ENCODE data around the gene GATAD2A.

Gene GATAD2A

DNA sequence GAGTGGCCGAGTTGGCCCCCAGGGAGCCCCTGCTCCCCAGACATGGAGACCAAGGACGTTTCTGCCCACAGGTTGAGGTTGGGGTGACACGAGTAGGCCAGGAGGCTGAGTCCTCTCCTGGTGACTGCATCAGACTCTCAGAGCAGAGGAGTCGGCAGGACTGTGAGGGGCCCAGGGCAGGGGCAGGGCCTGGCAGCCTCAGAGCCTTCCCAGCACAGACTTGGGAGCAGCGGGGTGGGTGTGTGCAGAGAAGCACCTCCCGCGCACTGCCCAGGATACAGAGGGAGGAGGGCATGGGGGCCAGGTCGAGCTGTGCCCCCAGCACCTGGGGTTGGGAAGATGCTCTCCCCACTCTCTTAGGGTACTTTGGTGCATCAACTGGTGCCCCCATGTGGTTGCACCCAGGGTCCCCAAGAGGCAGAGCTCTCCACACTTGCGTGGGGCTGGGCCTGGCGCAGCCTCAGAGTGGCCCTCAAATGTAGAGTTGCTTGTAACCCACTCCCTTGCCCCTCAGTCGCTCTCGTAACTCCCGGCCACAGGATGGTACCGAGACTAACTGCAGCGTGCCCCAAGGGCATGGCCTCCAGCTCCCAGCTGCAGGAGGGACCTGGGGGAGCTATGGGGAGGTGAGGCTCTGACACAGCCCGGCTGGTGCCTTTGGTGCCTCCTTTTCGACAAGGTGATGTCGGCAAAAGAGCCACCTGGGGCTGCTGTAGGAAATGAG is 94.0 kb downstream of the GATAD2A start:
- Histone ChIP-seq H3K9ac (ENCODE audit: low read length) (no peak overlapping the region), H2AFZ (ENCODE audit: insufficient read depth, low read length, poor library complexity) (no peak overlapping the region), H3K27me3 (ENCODE audit: insufficient read depth, low read length) (no peaks in the 10 kb centered on the region), H4K12ac (ENCODE audit: low read depth, low read length) (no peak overlapping the region), H2BK12ac (ENCODE audit: low read length) (no peak overlapping the region), H3K23ac (ENCODE audit: low read length) (no peak overlapping the region), H3K79me1 (ENCODE audit: low read length) (no peaks in the 10 kb centered on the region), H3K79me2 (ENCODE audit: control insufficient read depth, insufficient read depth, low read length, poor library complexity) (no peaks in the 10 kb centered on the region), H3K36me3 (ENCODE audit: control insufficient read depth in 1 of 2, insufficient read depth in 2 of 2, low read length in 2 of 2) (peaks cover 90 to 94% of the 10 kb centered on the region in 2 experiments), H3K4ac (ENCODE audit: low read depth, low read length) (no peak overlapping the region), H3K4me2 (ENCODE audit: low read length) (no peak overlapping the region), H2BK5ac (ENCODE audit: low read depth, low read length, poor library complexity) (no peak overlapping the region), H3K14ac (ENCODE audit: low read length) (no peak overlapping the region), H4K91ac (ENCODE audit: low read depth, low read length) (no peak overlapping the region), H3K27ac (ENCODE audit: low read depth, low read length) (no peak overlapping the region), H3K4me3 (ENCODE audit: low read depth, low read length) (no peak overlapping the region), H3K9me3 (ENCODE audit: insufficient read depth, low read depth, low read length) (peaks cover 1% of the 10 kb centered on the region), H3K4me1 (ENCODE audit: control insufficient read depth in 1 of 2, insufficient read depth in 2 of 2, low read length in 2 of 2) (no peaks in the 10 kb centered on the region), H4K8ac (ENCODE audit: low read depth, low read length) (no peak overlapping the region), H2BK120ac (ENCODE audit: insufficient read depth, low read length, poor library complexity) (no peak overlapping the region), H2AK5ac (ENCODE audit: low read length) (no peak overlapping the region), H3K18ac (ENCODE audit: low read length) (no peak overlapping the region)
- WGBS (ENCODE audit: extremely low coverage, insufficient coverage, insufficient read length): no CpG with 5 or more reads among the region's 18 CpGs
- no peak for DNase-seq

DNA sequence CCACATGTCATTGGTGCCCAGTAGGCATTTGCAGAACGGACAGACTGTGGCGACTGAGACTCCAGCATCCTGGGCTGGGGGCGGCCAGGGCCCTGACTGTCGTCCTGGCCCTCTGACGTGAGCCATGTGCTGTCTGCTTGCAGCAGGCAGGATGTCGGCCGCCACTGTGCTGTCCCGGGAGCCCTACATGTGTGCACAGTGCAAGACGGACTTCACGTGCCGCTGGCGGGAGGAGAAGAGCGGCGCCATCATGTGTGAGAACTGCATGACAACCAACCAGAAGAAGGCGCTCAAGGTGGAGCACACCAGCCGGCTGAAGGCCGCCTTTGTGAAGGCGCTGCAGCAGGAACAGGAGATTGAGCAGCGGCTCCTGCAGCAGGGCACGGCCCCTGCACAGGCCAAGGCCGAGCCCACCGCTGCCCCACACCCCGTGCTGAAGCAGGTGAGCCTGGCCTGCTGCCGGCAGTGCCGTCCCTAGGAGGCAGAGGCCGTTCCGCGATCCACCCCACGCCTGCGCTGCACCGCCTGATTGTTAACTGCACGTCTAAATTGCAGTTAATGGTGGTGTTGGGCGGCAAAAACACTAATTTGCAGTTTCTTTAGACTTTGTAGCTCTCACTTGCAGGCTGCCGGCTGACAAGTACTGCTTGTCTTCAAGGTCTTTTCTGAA is 95.6 kb downstream of the GATAD2A start:
- H3K18ac ChIP-seq (ENCODE audit: low read length): no peak overlapping the region
- H3K4me1 ChIP-seq (ENCODE audit: control insufficient read depth in 1 of 2, insufficient read depth in 2 of 2, low read length in 2 of 2): no peaks in the 10 kb centered on the region
- H2AFZ ChIP-seq (ENCODE audit: insufficient read depth, low read length, poor library complexity): no peak overlapping the region
- peaks cover 1% of the 10 kb centered on the region for H3K9me3 ChIP-seq (ENCODE audit: insufficient read depth, low read depth, low read length)
- no peak overlapping the region for H2AK5ac ChIP-seq (ENCODE audit: low read length)
- no CpG with 5 or more reads among the region's 34 CpGs for WGBS (ENCODE audit: extremely low coverage, insufficient coverage, insufficient read length)
- H3K4me3 ChIP-seq (ENCODE audit: low read depth, low read length): peak overlapping the region; percentile 49
- H3K23ac ChIP-seq (ENCODE audit: low read length): no peak overlapping the region
- no peaks in the 10 kb centered on the region for H3K79me1 ChIP-seq (ENCODE audit: low read length)
- H4K8ac ChIP-seq (ENCODE audit: low read depth, low read length): no peak overlapping the region
- no peak overlapping the region for H3K4me2 ChIP-seq (ENCODE audit: low read length)
- peaks cover 93 to 99% of the 10 kb centered on the region in 2 experiments for H3K36me3 ChIP-seq (ENCODE audit: control insufficient read depth in 1 of 2, insufficient read depth in 2 of 2, low read length in 2 of 2)
- no peak overlapping the region for H4K12ac ChIP-seq (ENCODE audit: low read depth, low read length)
- H3K79me2 ChIP-seq (ENCODE audit: control insufficient read depth, insufficient read depth, low read length, poor library complexity): no peaks in the 10 kb centered on the region
- H3K4ac ChIP-seq (ENCODE audit: low read depth, low read length): no peak overlapping the region
- H2BK5ac ChIP-seq (ENCODE audit: low read depth, low read length, poor library complexity): no peak overlapping the region
- H3K27ac ChIP-seq (ENCODE audit: low read depth, low read length): no peak overlapping the region
- H3K9ac ChIP-seq (ENCODE audit: low read length): no peak overlapping the region
- no peaks in the 10 kb centered on the region for H3K27me3 ChIP-seq (ENCODE audit: insufficient read depth, low read length)
- no peak overlapping the region for H3K14ac ChIP-seq (ENCODE audit: low read length)
- DNase-seq: no peak
- no peak overlapping the region for H2BK120ac ChIP-seq (ENCODE audit: insufficient read depth, low read length, poor library complexity)
- H2BK12ac ChIP-seq (ENCODE audit: low read length): no peak overlapping the region
- no peak overlapping the region for H4K91ac ChIP-seq (ENCODE audit: low read depth, low read length)

DNA sequence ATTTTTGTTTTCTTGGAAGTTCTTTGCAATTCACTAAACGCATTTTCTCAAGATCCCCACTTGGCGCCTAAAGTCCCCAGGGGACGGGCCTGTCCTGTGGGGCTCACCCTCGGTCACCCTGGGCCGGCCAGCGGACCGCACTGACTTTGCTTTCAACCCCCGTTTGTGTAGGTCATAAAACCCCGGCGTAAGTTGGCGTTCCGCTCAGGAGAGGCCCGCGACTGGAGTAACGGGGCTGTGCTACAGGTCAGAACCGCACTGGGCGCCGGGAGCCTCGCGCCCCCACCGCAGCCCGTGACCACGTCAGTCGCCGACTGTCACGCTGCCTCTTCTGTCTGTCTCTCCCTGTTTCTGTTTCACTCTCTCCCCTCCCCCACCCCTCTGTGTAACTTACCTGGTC is 96.3 kb downstream of the GATAD2A start:
- Histone ChIP-seq H2AFZ (ENCODE audit: insufficient read depth, low read length, poor library complexity) (no peak overlapping the region), H3K23ac (ENCODE audit: low read length) (no peak overlapping the region), H3K4me3 (ENCODE audit: low read depth, low read length) (no peak overlapping the region), H2AK5ac (ENCODE audit: low read length) (no peak overlapping the region), H3K79me2 (ENCODE audit: control insufficient read depth, insufficient read depth, low read length, poor library complexity) (no peaks in the 10 kb centered on the region), H3K27ac (ENCODE audit: low read depth, low read length) (no peak overlapping the region), H3K36me3 (ENCODE audit: control insufficient read depth in 1 of 2, insufficient read depth in 2 of 2, low read length in 2 of 2) (peaks cover 92 to 97% of the 10 kb centered on the region in 2 experiments), H4K8ac (ENCODE audit: low read depth, low read length) (no peak overlapping the region), H3K79me1 (ENCODE audit: low read length) (no peaks in the 10 kb centered on the region), H3K4me2 (ENCODE audit: low read length) (no peak overlapping the region), H2BK120ac (ENCODE audit: insufficient read depth, low read length, poor library complexity) (no peak overlapping the region), H4K12ac (ENCODE audit: low read depth, low read length) (no peak overlapping the region), H3K18ac (ENCODE audit: low read length) (no peak overlapping the region), H3K9me3 (ENCODE audit: insufficient read depth, low read depth, low read length) (peaks cover 1% of the 10 kb centered on the region), H3K4me1 (ENCODE audit: control insufficient read depth in 1 of 2, insufficient read depth in 2 of 2, low read length in 2 of 2) (no peaks in the 10 kb centered on the region), H3K14ac (ENCODE audit: low read length) (no peak overlapping the region), H2BK12ac (ENCODE audit: low read length) (no peak overlapping the region), H3K9ac (ENCODE audit: low read length) (no peak overlapping the region), H3K4ac (ENCODE audit: low read depth, low read length) (no peak overlapping the region), H3K27me3 (ENCODE audit: insufficient read depth, low read length) (no peaks in the 10 kb centered on the region), H4K91ac (ENCODE audit: low read depth, low read length) (no peak overlapping the region), H2BK5ac (ENCODE audit: low read depth, low read length, poor library complexity) (no peak overlapping the region)
- WGBS (ENCODE audit: extremely low coverage, insufficient coverage, insufficient read length): no CpG with 5 or more reads among the region's 26 CpGs
- no peak for DNase-seq

DNA sequence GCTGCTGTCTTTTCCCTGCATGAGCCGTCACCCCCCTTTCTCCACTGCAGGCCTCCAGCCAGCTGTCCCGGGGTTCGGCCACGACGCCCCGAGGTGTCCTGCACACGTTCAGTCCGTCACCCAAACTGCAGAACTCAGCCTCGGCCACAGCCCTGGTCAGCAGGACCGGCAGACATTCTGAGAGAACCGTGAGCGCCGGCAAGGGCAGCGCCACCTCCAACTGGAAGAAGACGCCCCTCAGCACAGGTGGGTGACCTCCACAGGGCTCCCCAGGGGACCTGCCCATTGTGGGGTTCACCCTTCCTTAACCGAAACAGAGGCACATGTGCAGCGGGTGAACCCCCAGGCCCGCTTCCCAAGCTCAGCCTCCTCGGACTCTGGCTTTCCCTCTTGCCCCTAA is 96.8 kb downstream of the GATAD2A start:
- Histone ChIP-seq H3K4ac (ENCODE audit: low read depth, low read length) (no peak overlapping the region), H3K4me2 (ENCODE audit: low read length) (no peak overlapping the region), H2AFZ (ENCODE audit: insufficient read depth, low read length, poor library complexity) (no peak overlapping the region), H4K12ac (ENCODE audit: low read depth, low read length) (no peak overlapping the region), H2BK5ac (ENCODE audit: low read depth, low read length, poor library complexity) (no peak overlapping the region), H3K27ac (ENCODE audit: low read depth, low read length) (no peak overlapping the region), H2BK120ac (ENCODE audit: insufficient read depth, low read length, poor library complexity) (no peak overlapping the region), H4K91ac (ENCODE audit: low read depth, low read length) (no peak overlapping the region), H3K36me3 (ENCODE audit: control insufficient read depth in 1 of 2, insufficient read depth in 2 of 2, low read length in 2 of 2) (peaks cover 89 to 94% of the 10 kb centered on the region in 2 experiments), H4K8ac (ENCODE audit: low read depth, low read length) (no peak overlapping the region), H3K27me3 (ENCODE audit: insufficient read depth, low read length) (no peaks in the 10 kb centered on the region), H3K18ac (ENCODE audit: low read length) (no peak overlapping the region), H3K14ac (ENCODE audit: low read length) (no peak overlapping the region), H3K4me1 (ENCODE audit: control insufficient read depth in 1 of 2, insufficient read depth in 2 of 2, low read length in 2 of 2) (no peaks in the 10 kb centered on the region), H3K79me1 (ENCODE audit: low read length) (no peaks in the 10 kb centered on the region), H3K9ac (ENCODE audit: low read length) (no peak overlapping the region), H2BK12ac (ENCODE audit: low read length) (no peak overlapping the region), H3K23ac (ENCODE audit: low read length) (no peak overlapping the region), H3K4me3 (ENCODE audit: low read depth, low read length) (no peak overlapping the region), H3K79me2 (ENCODE audit: control insufficient read depth, insufficient read depth, low read length, poor library complexity) (no peaks in the 10 kb centered on the region), H3K9me3 (ENCODE audit: insufficient read depth, low read depth, low read length) (peaks cover 1% of the 10 kb centered on the region), H2AK5ac (ENCODE audit: low read length) (no peak overlapping the region)
- no peak for DNase-seq
- WGBS (ENCODE audit: extremely low coverage, insufficient coverage, insufficient read length): no CpG with 5 or more reads among the region's 19 CpGs

Measured in trophoblast cell (in vitro differentiated cells and primary cell).